K562 (cell line): ENCODE data around the gene ZBTB32. TPM values are rescaled to one million over a fixed set of nuclear protein-coding genes. Genes with fewer than 3 reads are reported as not detected.

Experiments used
- LEF1 ChIP-seq: fragments of 450-650 bp; IDR thresholded peaks from 2 replicates; pipeline ENCODE4 v1.6.1; 2016; ENCODE audit warnings: mild to moderate bottlenecking
- PHB ChIP-seq: fragments of 250-450 bp; sonication (Bioruptor Pico); IDR thresholded peaks from 2 replicates; pipeline ENCODE4 v1.5.0; 2021
- ZFP30 ChIP-seq: fragments of 250-450 bp; sonication (Bioruptor Pico); IDR thresholded peaks from 2 replicates; pipeline ENCODE4 v1.8.0; 2022; ENCODE audit warnings: moderate library complexity, mild to moderate bottlenecking, inconsistent platforms, borderline replicate concordance
- polyA plus RNA-seq, 8 experiments: library from polyadenylated mRNA; depleted of rRNA in 4 of 8; stranded (reverse) in 5 of 8; unstranded in 3 of 8; fragments of >200 nt; fragmentation: Nextera tagmentation in 2 of 8; fragmentation: Illumina TruSeq in 1 of 8; extraction: Ambion mirVana in 2 of 8; extraction: Trizol in 1 of 8; gene quantifications; 2 replicates each; pipeline versions ENCODE4 v1.2.1 to v1.2.3, GENCODE V29; 2011 to 2014; ENCODE audit warnings: inconsistent platforms in 1 of 8, missing spikeins in 1 of 8
- total RNA-seq, 7 experiments: library from RNA; depleted of rRNA in 6 of 7; stranded (reverse); fragments of >200 nt in 6 of 7; fragmentation: Illumina TruSeq in 2 of 7; extraction: Trizol in 2 of 7; gene quantifications; 2 replicates each; pipeline versions ENCODE4 v1.2.1 to v1.2.3, GENCODE V29; 2011 to 2021; ENCODE audit warnings: low replicate concordance in 1 of 7
- TF ChIP-seq, protein P1 (sequence below): IDR thresholded peaks from 3 replicates; pipeline ENCODE4 v1.6.1; 2011; ENCODE audit warnings: borderline replicate concordance, mild to moderate bottlenecking; ENCODE audit not compliant: insufficient read length, insufficient read depth
- TF ChIP-seq, protein P2 (sequence below): fragments of 450-650 bp; formaldehyde crosslinking; IDR thresholded peaks from 2 replicates; pipeline ENCODE4 v1.4.0; 2020; ENCODE audit warnings: mild to moderate bottlenecking, moderate library complexity
- TF ChIP-seq, protein P3 (sequence below): sonication (generic); formaldehyde crosslinking; IDR thresholded peaks from 2 replicates; pipeline ENCODE4 v1.8.0; 2023; ENCODE audit warnings: mild to moderate bottlenecking, missing genetic modification reagents
- TF ChIP-seq, protein P4 (sequence below): fragments of 200-600 bp; sonication (generic); IDR thresholded peaks from one replicate; pipeline ENCODE4 v1.6.1; 2012; ENCODE audit warnings: mild to moderate bottlenecking, low read depth, low read length, inconsistent platforms

ZBTB32 gene
- total and polyA plus RNA-seq, 9 of the 15 experiments (the other 6 are each of a cell fraction or from before 2014, with no cell fraction given) = 0.20 TPM; not detected in 8

DNA sequence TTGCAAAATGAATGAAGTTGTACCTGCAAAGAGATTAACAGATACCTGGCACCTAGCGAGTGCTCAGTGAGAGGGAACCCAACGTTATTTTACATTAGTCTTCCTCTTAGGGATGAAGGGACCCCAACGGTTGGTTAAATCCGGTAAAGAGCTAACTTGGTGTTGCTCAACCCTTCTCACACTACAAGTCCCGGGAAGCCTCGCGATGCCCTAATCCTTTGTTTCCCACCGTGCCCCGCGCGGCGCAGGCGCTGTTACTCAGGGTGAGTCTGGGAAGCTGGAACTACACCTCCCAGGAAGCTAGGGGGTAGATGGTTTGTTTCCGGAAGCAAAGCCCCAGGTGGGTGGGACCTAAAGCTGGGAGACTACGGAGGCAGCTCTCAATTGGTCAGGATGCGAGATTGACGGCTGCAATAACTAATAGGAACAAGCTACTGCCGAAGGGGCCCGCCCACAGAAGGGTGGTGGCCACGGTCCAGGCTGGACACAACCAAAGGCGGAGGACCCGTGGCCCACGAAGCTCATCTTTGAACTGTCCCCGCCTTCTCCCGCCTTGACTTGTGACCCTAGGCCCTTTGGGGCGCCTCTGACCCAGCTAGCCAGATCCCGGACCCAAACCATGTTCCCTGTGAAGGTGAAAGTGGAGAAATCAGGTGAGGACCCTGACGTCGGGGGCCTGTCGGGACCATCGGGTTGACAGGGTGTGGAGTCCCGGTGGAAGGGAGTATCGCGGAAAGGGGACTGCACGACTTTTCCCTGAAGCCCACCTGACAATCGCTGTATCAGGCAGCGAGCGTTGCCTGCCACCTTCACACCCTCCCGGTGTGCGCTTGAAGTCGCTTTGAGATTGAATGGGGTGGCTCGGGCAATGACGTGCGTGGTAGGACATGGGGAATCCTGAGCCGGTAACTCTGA is 44.0 kb downstream of the ZBTB32 start, which contains the start of gene LIN37 (continued):
- TF ChIP-seq, protein P1, sequence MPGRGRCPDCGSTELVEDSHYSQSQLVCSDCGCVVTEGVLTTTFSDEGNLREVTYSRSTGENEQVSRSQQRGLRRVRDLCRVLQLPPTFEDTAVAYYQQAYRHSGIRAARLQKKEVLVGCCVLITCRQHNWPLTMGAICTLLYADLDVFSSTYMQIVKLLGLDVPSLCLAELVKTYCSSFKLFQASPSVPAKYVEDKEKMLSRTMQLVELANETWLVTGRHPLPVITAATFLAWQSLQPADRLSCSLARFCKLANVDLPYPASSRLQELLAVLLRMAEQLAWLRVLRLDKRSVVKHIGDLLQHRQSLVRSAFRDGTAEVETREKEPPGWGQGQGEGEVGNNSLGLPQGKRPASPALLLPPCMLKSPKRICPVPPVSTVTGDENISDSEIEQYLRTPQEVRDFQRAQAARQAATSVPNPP = no peak
- no peak for TF ChIP-seq PHB
- no peak for TF ChIP-seq LEF1
- TF ChIP-seq, protein P2, sequence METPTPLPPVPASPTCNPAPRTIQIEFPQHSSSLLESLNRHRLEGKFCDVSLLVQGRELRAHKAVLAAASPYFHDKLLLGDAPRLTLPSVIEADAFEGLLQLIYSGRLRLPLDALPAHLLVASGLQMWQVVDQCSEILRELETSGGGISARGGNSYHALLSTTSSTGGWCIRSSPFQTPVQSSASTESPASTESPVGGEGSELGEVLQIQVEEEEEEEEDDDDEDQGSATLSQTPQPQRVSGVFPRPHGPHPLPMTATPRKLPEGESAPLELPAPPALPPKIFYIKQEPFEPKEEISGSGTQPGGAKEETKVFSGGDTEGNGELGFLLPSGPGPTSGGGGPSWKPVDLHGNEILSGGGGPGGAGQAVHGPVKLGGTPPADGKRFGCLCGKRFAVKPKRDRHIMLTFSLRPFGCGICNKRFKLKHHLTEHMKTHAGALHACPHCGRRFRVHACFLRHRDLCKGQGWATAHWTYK = no peak; the same call in 1 of the 2 replicates
- TF ChIP-seq ZFP30 = no peak
- TF ChIP-seq, protein P3, sequence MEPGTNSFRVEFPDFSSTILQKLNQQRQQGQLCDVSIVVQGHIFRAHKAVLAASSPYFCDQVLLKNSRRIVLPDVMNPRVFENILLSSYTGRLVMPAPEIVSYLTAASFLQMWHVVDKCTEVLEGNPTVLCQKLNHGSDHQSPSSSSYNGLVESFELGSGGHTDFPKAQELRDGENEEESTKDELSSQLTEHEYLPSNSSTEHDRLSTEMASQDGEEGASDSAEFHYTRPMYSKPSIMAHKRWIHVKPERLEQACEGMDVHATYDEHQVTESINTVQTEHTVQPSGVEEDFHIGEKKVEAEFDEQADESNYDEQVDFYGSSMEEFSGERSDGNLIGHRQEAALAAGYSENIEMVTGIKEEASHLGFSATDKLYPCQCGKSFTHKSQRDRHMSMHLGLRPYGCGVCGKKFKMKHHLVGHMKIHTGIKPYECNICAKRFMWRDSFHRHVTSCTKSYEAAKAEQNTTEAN (CRISPR knock-in tag) = no peak
- TF ChIP-seq, protein P4, sequence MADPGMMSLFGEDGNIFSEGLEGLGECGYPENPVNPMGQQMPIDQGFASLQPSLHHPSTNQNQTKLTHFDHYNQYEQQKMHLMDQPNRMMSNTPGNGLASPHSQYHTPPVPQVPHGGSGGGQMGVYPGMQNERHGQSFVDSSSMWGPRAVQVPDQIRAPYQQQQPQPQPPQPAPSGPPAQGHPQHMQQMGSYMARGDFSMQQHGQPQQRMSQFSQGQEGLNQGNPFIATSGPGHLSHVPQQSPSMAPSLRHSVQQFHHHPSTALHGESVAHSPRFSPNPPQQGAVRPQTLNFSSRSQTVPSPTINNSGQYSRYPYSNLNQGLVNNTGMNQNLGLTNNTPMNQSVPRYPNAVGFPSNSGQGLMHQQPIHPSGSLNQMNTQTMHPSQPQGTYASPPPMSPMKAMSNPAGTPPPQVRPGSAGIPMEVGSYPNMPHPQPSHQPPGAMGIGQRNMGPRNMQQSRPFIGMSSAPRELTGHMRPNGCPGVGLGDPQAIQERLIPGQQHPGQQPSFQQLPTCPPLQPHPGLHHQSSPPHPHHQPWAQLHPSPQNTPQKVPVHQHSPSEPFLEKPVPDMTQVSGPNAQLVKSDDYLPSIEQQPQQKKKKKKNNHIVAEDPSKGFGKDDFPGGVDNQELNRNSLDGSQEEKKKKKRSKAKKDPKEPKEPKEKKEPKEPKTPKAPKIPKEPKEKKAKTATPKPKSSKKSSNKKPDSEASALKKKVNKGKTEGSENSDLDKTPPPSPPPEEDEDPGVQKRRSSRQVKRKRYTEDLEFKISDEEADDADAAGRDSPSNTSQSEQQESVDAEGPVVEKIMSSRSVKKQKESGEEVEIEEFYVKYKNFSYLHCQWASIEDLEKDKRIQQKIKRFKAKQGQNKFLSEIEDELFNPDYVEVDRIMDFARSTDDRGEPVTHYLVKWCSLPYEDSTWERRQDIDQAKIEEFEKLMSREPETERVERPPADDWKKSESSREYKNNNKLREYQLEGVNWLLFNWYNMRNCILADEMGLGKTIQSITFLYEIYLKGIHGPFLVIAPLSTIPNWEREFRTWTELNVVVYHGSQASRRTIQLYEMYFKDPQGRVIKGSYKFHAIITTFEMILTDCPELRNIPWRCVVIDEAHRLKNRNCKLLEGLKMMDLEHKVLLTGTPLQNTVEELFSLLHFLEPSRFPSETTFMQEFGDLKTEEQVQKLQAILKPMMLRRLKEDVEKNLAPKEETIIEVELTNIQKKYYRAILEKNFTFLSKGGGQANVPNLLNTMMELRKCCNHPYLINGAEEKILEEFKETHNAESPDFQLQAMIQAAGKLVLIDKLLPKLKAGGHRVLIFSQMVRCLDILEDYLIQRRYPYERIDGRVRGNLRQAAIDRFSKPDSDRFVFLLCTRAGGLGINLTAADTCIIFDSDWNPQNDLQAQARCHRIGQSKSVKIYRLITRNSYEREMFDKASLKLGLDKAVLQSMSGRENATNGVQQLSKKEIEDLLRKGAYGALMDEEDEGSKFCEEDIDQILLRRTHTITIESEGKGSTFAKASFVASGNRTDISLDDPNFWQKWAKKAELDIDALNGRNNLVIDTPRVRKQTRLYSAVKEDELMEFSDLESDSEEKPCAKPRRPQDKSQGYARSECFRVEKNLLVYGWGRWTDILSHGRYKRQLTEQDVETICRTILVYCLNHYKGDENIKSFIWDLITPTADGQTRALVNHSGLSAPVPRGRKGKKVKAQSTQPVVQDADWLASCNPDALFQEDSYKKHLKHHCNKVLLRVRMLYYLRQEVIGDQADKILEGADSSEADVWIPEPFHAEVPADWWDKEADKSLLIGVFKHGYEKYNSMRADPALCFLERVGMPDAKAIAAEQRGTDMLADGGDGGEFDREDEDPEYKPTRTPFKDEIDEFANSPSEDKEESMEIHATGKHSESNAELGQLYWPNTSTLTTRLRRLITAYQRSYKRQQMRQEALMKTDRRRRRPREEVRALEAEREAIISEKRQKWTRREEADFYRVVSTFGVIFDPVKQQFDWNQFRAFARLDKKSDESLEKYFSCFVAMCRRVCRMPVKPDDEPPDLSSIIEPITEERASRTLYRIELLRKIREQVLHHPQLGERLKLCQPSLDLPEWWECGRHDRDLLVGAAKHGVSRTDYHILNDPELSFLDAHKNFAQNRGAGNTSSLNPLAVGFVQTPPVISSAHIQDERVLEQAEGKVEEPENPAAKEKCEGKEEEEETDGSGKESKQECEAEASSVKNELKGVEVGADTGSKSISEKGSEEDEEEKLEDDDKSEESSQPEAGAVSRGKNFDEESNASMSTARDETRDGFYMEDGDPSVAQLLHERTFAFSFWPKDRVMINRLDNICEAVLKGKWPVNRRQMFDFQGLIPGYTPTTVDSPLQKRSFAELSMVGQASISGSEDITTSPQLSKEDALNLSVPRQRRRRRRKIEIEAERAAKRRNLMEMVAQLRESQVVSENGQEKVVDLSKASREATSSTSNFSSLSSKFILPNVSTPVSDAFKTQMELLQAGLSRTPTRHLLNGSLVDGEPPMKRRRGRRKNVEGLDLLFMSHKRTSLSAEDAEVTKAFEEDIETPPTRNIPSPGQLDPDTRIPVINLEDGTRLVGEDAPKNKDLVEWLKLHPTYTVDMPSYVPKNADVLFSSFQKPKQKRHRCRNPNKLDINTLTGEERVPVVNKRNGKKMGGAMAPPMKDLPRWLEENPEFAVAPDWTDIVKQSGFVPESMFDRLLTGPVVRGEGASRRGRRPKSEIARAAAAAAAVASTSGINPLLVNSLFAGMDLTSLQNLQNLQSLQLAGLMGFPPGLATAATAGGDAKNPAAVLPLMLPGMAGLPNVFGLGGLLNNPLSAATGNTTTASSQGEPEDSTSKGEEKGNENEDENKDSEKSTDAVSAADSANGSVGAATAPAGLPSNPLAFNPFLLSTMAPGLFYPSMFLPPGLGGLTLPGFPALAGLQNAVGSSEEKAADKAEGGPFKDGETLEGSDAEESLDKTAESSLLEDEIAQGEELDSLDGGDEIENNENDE = no peak
